ENCODE results near the gene KIT.

Gene KIT

GRCh38 chr4:54664400-54664799 lies 6.6 kb downstream of the KIT start:
- H4K20me1 ChIP-seq (ENCODE audit: insufficient read depth, low read length), result no peaks in the 10 kb centered on the region
- H3K4me3 ChIP-seq (ENCODE audit: low read depth, low read length, poor library complexity, severe bottlenecking), result no peak overlapping the region
- H3K27ac ChIP-seq (ENCODE audit: low read depth, low read length, poor library complexity, severe bottlenecking), result no peak overlapping the region
- H3K4me1 ChIP-seq (ENCODE audit: insufficient read depth, low read length, severe bottlenecking), result no peaks in the 10 kb centered on the region
- no peak overlapping the region for H3K9ac ChIP-seq (ENCODE audit: low read length)
- no peaks in the 10 kb centered on the region for H3K79me2 ChIP-seq (ENCODE audit: insufficient read depth, low read length)
- H2AFZ ChIP-seq (ENCODE audit: low read length), result no peak overlapping the region
- no peaks in the 10 kb centered on the region for H3K9me2 ChIP-seq (ENCODE audit: low read depth, low read length)
- H3K4me2 ChIP-seq (ENCODE audit: low read length), result no peak overlapping the region
- H3K36me3 ChIP-seq (ENCODE audit: insufficient read depth, low read length), result no peaks in the 10 kb centered on the region
- TF ChIP-seq EZH2 (IDR thresholded peaks at IDR 0.05; ENCODE audit: borderline replicate concordance, low read length) (no peak), CTCF (IDR thresholded peaks at IDR 0.05; ENCODE audit: low read length) (no peak)
- H3K9me3 ChIP-seq (ENCODE audit: low read length), result no peaks in the 10 kb centered on the region
- H3K27me3 ChIP-seq (ENCODE audit: insufficient read depth, low read length), result no peaks in the 10 kb centered on the region
- H3F3A ChIP-seq (ENCODE audit: insufficient read depth, low read length), result no peaks in the 10 kb centered on the region

GRCh38 chr4:54668014-54668611 lies 10.4 kb downstream of the KIT start:
- H3K79me2 ChIP-seq (ENCODE audit: insufficient read depth, low read length), result no peaks in the 10 kb centered on the region
- no peaks in the 10 kb centered on the region for H3F3A ChIP-seq (ENCODE audit: insufficient read depth, low read length)
- H3K4me1 ChIP-seq (ENCODE audit: insufficient read depth, low read length, severe bottlenecking), result no peaks in the 10 kb centered on the region
- no peak overlapping the region for H2AFZ ChIP-seq (ENCODE audit: low read length)
- H3K27ac ChIP-seq (ENCODE audit: low read depth, low read length, poor library complexity, severe bottlenecking), result no peak overlapping the region
- H3K9me3 ChIP-seq (ENCODE audit: low read length), result no peaks in the 10 kb centered on the region
- TF ChIP-seq CTCF (IDR thresholded peaks at IDR 0.05; ENCODE audit: low read length) (no peak), EZH2 (IDR thresholded peaks at IDR 0.05; ENCODE audit: borderline replicate concordance, low read length) (no peak)
- H3K9ac ChIP-seq (ENCODE audit: low read length), result no peak overlapping the region
- no peaks in the 10 kb centered on the region for H4K20me1 ChIP-seq (ENCODE audit: insufficient read depth, low read length)
- no peaks in the 10 kb centered on the region for H3K9me2 ChIP-seq (ENCODE audit: low read depth, low read length)
- H3K4me3 ChIP-seq (ENCODE audit: low read depth, low read length, poor library complexity, severe bottlenecking), result no peak overlapping the region
- H3K4me2 ChIP-seq (ENCODE audit: low read length), result no peak overlapping the region
- H3K27me3 ChIP-seq (ENCODE audit: insufficient read depth, low read length), result no peaks in the 10 kb centered on the region
- H3K36me3 ChIP-seq (ENCODE audit: insufficient read depth, low read length), result no peaks in the 10 kb centered on the region

GRCh38 chr4:54669831-54670230 lies 12.1 kb downstream of the KIT start:
- H3K27ac ChIP-seq (ENCODE audit: low read depth, low read length, poor library complexity, severe bottlenecking), result no peak overlapping the region
- no peaks in the 10 kb centered on the region for H4K20me1 ChIP-seq (ENCODE audit: insufficient read depth, low read length)
- H3K9me2 ChIP-seq (ENCODE audit: low read depth, low read length), result no peaks in the 10 kb centered on the region
- H3K27me3 ChIP-seq (ENCODE audit: insufficient read depth, low read length), result no peaks in the 10 kb centered on the region
- H3F3A ChIP-seq (ENCODE audit: insufficient read depth, low read length), result no peaks in the 10 kb centered on the region
- no peaks in the 10 kb centered on the region for H3K9me3 ChIP-seq (ENCODE audit: low read length)
- H3K4me1 ChIP-seq (ENCODE audit: insufficient read depth, low read length, severe bottlenecking), result no peaks in the 10 kb centered on the region
- no peak overlapping the region for H3K4me2 ChIP-seq (ENCODE audit: low read length)
- TF ChIP-seq CTCF (IDR thresholded peaks at IDR 0.05; ENCODE audit: low read length) (no peak), EZH2 (IDR thresholded peaks at IDR 0.05; ENCODE audit: borderline replicate concordance, low read length) (no peak)
- no peak overlapping the region for H2AFZ ChIP-seq (ENCODE audit: low read length)
- H3K9ac ChIP-seq (ENCODE audit: low read length), result no peak overlapping the region
- no peaks in the 10 kb centered on the region for H3K79me2 ChIP-seq (ENCODE audit: insufficient read depth, low read length)
- no peaks in the 10 kb centered on the region for H3K36me3 ChIP-seq (ENCODE audit: insufficient read depth, low read length)
- H3K4me3 ChIP-seq (ENCODE audit: low read depth, low read length, poor library complexity, severe bottlenecking), result no peak overlapping the region

Data from OCI-LY1 (cell line).